Ishikawa (cell line): Measurements from ENCODE around the gene MYO7A.

Experiments
- CEBPB ChIP-seq: IDR thresholded peaks from 2 replicates; pipeline ENCODE4 v1.6.1; 2012
- CREB1 ChIP-seq: IDR thresholded peaks from 2 replicates; pipeline ENCODE4 v1.6.1; 2012; ENCODE audit warnings: low read depth
- EGR1 ChIP-seq: IDR thresholded peaks from 2 replicates; pipeline ENCODE4 v1.6.1; 2012
- EP300 ChIP-seq: IDR thresholded peaks from 2 replicates; pipeline ENCODE4 v1.6.1; 2012; ENCODE audit warnings: borderline replicate concordance
- FOXM1 ChIP-seq: IDR thresholded peaks from 2 replicates; pipeline ENCODE4 v1.6.1; 2012; ENCODE audit warnings: low read depth, borderline replicate concordance
- MAX ChIP-seq: IDR thresholded peaks from 2 replicates; pipeline ENCODE4 v1.6.1; 2012
- NFIC ChIP-seq: IDR thresholded peaks from 2 replicates; pipeline ENCODE4 v1.6.1; 2012
- RAD21 ChIP-seq: IDR thresholded peaks from 2 replicates; pipeline ENCODE4 v1.6.1; 2012; ENCODE audit warnings: low read depth
- REST ChIP-seq: IDR thresholded peaks from 2 replicates; pipeline ENCODE4 v1.6.1; 2012; ENCODE audit warnings: low read depth, mild to moderate bottlenecking
- TAF1 ChIP-seq: IDR thresholded peaks from 2 replicates; pipeline ENCODE4 v1.6.1; 2012; ENCODE audit warnings: low read depth, mild to moderate bottlenecking
- TCF12 ChIP-seq: IDR thresholded peaks from 2 replicates; pipeline ENCODE4 v1.6.1; 2012; ENCODE audit warnings: low read depth
- TEAD4 ChIP-seq: IDR thresholded peaks from 2 replicates; pipeline ENCODE4 v1.6.1; 2012
- USF1 ChIP-seq: IDR thresholded peaks from 2 replicates; pipeline ENCODE4 v1.6.1; 2012
- YY1 ChIP-seq: IDR thresholded peaks from 2 replicates; pipeline ENCODE4 v1.6.1; 2012; ENCODE audit warnings: low read depth
- ZBTB7A ChIP-seq: IDR thresholded peaks from 2 replicates; pipeline ENCODE4 v1.6.1; 2012; ENCODE audit warnings: low read depth

Gene MYO7A

GRCh38 chr11:77181799-77182541 is 53.9 kb downstream of the MYO7A start:
- no peak for TF ChIP-seq ZBTB7A
- no peak for TF ChIP-seq YY1
- TF ChIP-seq TAF1 = no peak
- TF ChIP-seq NFIC = no peak
- TF ChIP-seq EP300 = no peak
- no peak for TF ChIP-seq TCF12
- no peak for TF ChIP-seq REST
- TF ChIP-seq CREB1 = no peak
- TF ChIP-seq TEAD4 = no peak
- no peak for TF ChIP-seq FOXM1
- TF ChIP-seq USF1 = no peak
- no peak for TF ChIP-seq MAX
- TF ChIP-seq CEBPB = no peak
- no peak for TF ChIP-seq RAD21

GRCh38 chr11:77182542-77183430 is 54.7 kb downstream of the MYO7A start:
- no peak for TF ChIP-seq CEBPB
- TF ChIP-seq TEAD4 = no peak
- TF ChIP-seq EGR1 = no peak
- no peak for TF ChIP-seq RAD21
- no peak for TF ChIP-seq NFIC
- no peak for TF ChIP-seq YY1
- TF ChIP-seq TCF12 = no peak
- no peak for TF ChIP-seq CREB1

GRCh38 chr11:77183431-77183984 is 55.5 kb downstream of the MYO7A start:
- no peak for TF ChIP-seq MAX
- no peak for TF ChIP-seq USF1
- TF ChIP-seq TEAD4 = no peak
- TF ChIP-seq CREB1 = no peak
- no peak for TF ChIP-seq ZBTB7A
- no peak for TF ChIP-seq CEBPB
- no peak for TF ChIP-seq EP300
- TF ChIP-seq RAD21 = no peak
- no peak for TF ChIP-seq TCF12
- TF ChIP-seq YY1 = no peak
- TF ChIP-seq TAF1 = no peak

GRCh38 chr11:77184136-77184860 is 56.3 kb downstream of the MYO7A start:
- TF ChIP-seq REST (no peak), ZBTB7A (no peak), CREB1 (no peak), YY1 (no peak), TEAD4 (no peak), USF1 (no peak), TAF1 (no peak), MAX (no peak), EP300 (no peak), FOXM1 (no peak), EGR1 (no peak), RAD21 (no peak)
